Sigmoid colon (tissue), 4 donors: Measurements from ENCODE around the gene AASDHPPT.

Experiments
- EP300 ChIP-seq, 4 donors: sonication (generic); formaldehyde crosslinking; IDR thresholded peaks; one replicate each; pipeline ENCODE4 v1.6.1; 2017; ENCODE audit warnings: antibody characterized with exemption in 4 of 4
- POLR2A ChIP-seq, 2 donors: fragments of 450-650 bp; IDR thresholded peaks; one replicate each; pipeline ENCODE4 v1.6.1; 2016; ENCODE audit warnings: antibody characterized with exemption in 2 of 2, mild to moderate bottlenecking in 2 of 2, moderate library complexity in 2 of 2
- POLR2AphosphoS5 ChIP-seq, 4 donors: sonication (generic); formaldehyde crosslinking; IDR thresholded peaks; one replicate each; pipeline ENCODE4 v1.6.1; 2017; ENCODE audit warnings: antibody characterized with exemption in 4 of 4
- TF ChIP-seq, protein P1 (sequence below), 4 experiments: fragments of 450-650 bp in 3 of 4; fragments of 200-600 bp in 1 of 4; IDR thresholded peaks; one replicate each; pipeline ENCODE4 v1.5.1; 2016 to 2019; ENCODE audit warnings: antibody characterized with exemption in 4 of 4, mild to moderate bottlenecking in 3 of 4, moderate library complexity in 2 of 4

DNA sequence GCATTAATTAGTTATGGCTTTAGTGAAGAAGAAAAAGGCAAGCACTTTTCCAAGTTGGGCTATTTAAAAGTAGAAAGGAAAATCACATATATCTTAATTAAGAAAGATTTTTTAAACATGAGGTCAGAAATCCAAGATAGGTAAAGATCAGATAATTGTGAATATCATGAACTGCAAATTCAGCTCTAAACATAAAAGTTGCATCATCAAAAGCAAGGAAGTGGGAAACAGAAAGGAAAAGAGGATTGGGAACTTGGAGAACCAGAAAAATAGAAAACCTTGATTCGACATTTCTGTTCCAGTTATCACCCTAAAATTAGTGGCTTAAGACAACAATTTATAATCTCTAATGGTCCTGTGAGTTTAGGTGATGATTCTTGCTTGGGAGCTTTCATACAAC is 17.8 kb upstream of the AASDHPPT start:
- TF ChIP-seq, protein P1, sequence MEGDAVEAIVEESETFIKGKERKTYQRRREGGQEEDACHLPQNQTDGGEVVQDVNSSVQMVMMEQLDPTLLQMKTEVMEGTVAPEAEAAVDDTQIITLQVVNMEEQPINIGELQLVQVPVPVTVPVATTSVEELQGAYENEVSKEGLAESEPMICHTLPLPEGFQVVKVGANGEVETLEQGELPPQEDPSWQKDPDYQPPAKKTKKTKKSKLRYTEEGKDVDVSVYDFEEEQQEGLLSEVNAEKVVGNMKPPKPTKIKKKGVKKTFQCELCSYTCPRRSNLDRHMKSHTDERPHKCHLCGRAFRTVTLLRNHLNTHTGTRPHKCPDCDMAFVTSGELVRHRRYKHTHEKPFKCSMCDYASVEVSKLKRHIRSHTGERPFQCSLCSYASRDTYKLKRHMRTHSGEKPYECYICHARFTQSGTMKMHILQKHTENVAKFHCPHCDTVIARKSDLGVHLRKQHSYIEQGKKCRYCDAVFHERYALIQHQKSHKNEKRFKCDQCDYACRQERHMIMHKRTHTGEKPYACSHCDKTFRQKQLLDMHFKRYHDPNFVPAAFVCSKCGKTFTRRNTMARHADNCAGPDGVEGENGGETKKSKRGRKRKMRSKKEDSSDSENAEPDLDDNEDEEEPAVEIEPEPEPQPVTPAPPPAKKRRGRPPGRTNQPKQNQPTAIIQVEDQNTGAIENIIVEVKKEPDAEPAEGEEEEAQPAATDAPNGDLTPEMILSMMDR (IDR thresholded peaks at IDR 0.05): no peak
- no peak for TF ChIP-seq POLR2AphosphoS5 (IDR thresholded peaks at IDR 0.05)
- no peak for TF ChIP-seq POLR2A (IDR thresholded peaks at IDR 0.05)
- TF ChIP-seq EP300 (IDR thresholded peaks at IDR 0.05): no peak
